Left ventricle myocardium inferior (tissue), 1 donor: ENCODE measurements around the gene GRPEL1. TPM values are rescaled to one million over a fixed set of nuclear protein-coding genes. Genes with fewer than 3 reads are reported as not detected.
A peak's percentile ranks its signal among the peaks of the same experiment; 100 is the strongest.

Experiments used
- DNase-seq: peaks from one replicate; pipeline ENCODE4 v3.0.0-alpha.2; 2020
- H3K27ac ChIP-seq: fragments of 200-600 bp; replicated peaks from 2 replicates; pipeline ENCODE4 v1.8.0; 2021
- H3K27me3 ChIP-seq: fragments of 200-600 bp; 2 replicates; pipeline ENCODE4 v1.8.0; 2021; ENCODE audit warnings: low read depth
- H3K36me3 ChIP-seq: fragments of 200-600 bp; 2 replicates; pipeline ENCODE4 v1.8.0; 2021
- H3K4me1 ChIP-seq: fragments of 200-600 bp; 2 replicates; pipeline ENCODE4 v1.8.0; 2021
- H3K4me3 ChIP-seq: fragments of 200-600 bp; 2 replicates; pipeline ENCODE4 v1.8.0; 2021; ENCODE audit warnings: mild to moderate bottlenecking, moderate library complexity
- H3K9me3 ChIP-seq: fragments of 200-600 bp; replicated peaks from 2 replicates; pipeline ENCODE4 v1.8.0; 2021
- intact Hi-C: fragments of 100-400 bp; cut with micrococcal nuclease; formaldehyde crosslinking; loops from one replicate; pipeline ENCODE4 v1.11.0; 2022
- long read RNA-seq: library from polyadenylated mRNA; unstranded; transcript quantifications from one replicate; pipeline ENCODE4 v2.0.0, GENCODE V29; 2021
- total RNA-seq: library from RNA; stranded (reverse); fragmentation: NEBNext Ultra II Directional; extraction: Animal tissue kit (Norgen Biotek cat#: 25700); gene quantifications from one replicate; pipeline ENCODE4 v1.2.1, GENCODE V29; 2021
- TF ChIP-seq, protein P1 (sequence below): fragments of 200-600 bp; IDR thresholded peaks from 2 replicates; pipeline ENCODE4 v1.8.0; 2021; ENCODE audit warnings: antibody characterized with exemption, mild to moderate bottlenecking, borderline replicate concordance
- donor health status: DM: no; HTN: yes; CAD: no; lungs with severe emphysema.

Gene GRPEL1
- 58.2 TPM for total RNA-seq
- long read RNA-seq, transcript GRPEL1-201 (4 exons, 2,775 nt), result major isoform, 102 of 104 reads
- long read RNA-seq, partial matches to known transcripts, result 0 of 104 reads
- long read RNA-seq, other reads (novel, unspliced or antisense), result 2 of 104 reads

DNA sequence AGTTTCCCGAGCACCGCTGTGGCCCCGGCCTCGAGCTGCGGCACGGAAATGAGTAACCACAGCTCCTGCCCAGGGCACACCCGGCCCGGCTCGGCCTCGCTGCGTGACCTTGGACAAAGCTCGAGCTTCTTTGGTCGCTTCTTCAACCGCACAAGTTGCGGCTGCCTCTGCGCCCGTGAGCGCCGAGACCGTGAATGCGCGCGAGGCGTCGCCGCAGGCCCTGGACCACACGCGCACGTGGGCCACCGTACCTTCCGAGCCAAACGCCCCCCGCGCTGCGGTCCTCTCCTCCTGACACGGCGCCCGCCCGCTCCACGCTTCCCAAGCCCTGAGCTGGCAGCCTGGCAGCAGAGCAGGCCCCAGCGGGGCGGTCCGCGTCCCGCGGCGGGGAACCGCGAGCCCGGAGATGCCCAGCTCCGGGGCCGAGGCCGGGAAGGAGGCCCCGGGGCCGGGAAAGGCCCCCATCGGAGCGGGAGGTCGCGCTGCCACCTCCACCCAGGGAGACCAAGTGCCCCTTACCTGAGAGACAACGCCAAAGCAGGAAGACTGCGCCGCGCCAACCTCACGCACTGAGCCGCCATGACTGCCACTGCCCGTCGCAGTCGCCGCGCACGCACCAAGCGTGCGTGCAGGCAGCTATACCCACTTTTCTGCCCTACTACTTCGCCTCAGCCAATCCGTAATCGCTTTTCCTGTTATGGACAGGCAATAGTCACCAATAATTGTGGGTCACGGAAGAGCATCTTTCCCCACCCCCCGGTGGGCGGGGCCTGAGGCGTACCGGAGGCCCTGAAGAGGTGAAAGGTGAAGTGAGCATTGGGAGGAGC lies at the start of gene GRPEL1:
Gene GRPEL1, minus strand, starts transcription at position 613 of the 827 bp plus-strand sequence. Its CDS starts 32 bp downstream, at position 581.
- intact Hi-C loops, result no loop called here
- Histone ChIP-seq H3K4me3 (peak within 1 kb of the TSS; percentile 82), H3K36me3 (peaks cover 15% of the 10 kb centered on the region), H3K27ac (peak within 1 kb of the TSS; percentile 96), H3K9me3 (no peaks in the 10 kb centered on the region), H3K27me3 (no peaks in the 10 kb centered on the region), H3K4me1 (peaks cover 48% of the 10 kb centered on the region)
- peak; percentile 100 for DNase-seq
- TF ChIP-seq, protein P1, sequence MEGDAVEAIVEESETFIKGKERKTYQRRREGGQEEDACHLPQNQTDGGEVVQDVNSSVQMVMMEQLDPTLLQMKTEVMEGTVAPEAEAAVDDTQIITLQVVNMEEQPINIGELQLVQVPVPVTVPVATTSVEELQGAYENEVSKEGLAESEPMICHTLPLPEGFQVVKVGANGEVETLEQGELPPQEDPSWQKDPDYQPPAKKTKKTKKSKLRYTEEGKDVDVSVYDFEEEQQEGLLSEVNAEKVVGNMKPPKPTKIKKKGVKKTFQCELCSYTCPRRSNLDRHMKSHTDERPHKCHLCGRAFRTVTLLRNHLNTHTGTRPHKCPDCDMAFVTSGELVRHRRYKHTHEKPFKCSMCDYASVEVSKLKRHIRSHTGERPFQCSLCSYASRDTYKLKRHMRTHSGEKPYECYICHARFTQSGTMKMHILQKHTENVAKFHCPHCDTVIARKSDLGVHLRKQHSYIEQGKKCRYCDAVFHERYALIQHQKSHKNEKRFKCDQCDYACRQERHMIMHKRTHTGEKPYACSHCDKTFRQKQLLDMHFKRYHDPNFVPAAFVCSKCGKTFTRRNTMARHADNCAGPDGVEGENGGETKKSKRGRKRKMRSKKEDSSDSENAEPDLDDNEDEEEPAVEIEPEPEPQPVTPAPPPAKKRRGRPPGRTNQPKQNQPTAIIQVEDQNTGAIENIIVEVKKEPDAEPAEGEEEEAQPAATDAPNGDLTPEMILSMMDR, result peak; percentile 42

DNA sequence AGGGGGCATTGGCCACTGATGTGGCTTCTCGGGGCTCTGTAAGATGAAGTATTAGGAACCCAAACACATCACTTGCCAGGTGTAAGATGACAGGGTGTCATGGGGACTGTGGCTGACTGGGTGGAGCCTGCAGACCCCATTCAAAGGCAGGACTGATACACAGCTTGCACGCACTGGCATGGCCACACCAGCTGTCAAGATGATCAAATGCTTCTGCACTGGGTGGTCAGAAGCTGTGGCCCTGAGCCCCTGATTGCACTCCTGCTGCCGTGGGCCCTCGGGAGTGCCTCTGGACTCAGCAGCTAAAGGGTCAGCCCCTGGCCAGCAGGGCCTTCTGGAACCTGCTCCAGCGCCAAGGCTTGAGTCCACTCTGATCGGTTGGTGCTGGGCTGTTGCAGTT lies 48.8 kb upstream of the GRPEL1 start:
- Histone ChIP-seq H3K27me3 (peaks cover 21% of the 10 kb centered on the region), H3K4me1 (no peaks in the 10 kb centered on the region), H3K4me3 (no peak overlapping the region), H3K36me3 (no peaks in the 10 kb centered on the region), H3K9me3 (no peaks in the 10 kb centered on the region), H3K27ac (no peak overlapping the region)
- DNase-seq, result no peak
- intact Hi-C loops, result no loop called here
- TF ChIP-seq, protein P1, result no peak

DNA sequence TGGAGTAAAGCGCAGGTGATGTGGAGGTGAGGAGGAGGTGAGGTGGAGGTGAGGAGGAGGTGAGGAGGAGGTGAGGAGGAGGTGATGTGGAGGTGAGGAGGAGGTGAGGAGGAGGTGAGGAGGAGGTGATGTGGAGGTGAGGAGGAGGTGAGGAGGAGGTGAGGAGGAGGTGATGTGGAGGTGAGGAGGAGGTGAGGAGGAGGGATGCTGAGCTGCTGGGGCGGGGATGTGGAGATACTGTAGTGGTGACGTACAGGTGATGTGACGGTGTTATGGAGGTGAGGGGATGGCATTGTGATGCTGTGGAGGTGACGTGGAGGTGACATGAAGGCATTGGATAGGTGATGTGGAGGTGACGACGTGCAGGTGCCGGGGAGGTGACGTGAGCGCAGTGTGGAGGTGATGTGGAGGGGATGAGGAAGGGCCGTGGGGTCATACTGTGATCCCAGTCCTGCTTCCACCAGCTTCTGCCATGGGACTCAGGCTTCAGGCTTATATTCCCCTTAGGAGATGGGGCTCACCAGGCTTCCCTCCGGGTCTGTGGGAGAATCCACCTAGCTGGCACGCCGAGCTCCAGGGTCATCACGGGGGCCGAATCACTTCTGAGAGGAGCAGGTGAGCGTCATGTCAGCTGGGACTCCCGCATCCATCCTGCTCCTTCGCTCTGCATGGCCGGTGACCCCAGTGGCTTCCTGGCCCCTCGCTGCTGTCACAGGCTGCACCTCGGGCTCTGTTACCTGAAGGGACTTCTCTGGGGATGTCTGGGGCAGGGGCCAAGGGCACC lies 47.9 kb upstream of the GRPEL1 start:
- H3K27me3 ChIP-seq, result peaks cover 21% of the 10 kb centered on the region
- TF ChIP-seq, protein P1, result no peak
- H3K9me3 ChIP-seq, result no peaks in the 10 kb centered on the region
- no peaks in the 10 kb centered on the region for H3K36me3 ChIP-seq
- intact Hi-C loops, result no loop called here
- no peak overlapping the region for H3K27ac ChIP-seq
- no peak overlapping the region for H3K4me3 ChIP-seq
- DNase-seq, result no peak
- H3K4me1 ChIP-seq, result no peaks in the 10 kb centered on the region

DNA sequence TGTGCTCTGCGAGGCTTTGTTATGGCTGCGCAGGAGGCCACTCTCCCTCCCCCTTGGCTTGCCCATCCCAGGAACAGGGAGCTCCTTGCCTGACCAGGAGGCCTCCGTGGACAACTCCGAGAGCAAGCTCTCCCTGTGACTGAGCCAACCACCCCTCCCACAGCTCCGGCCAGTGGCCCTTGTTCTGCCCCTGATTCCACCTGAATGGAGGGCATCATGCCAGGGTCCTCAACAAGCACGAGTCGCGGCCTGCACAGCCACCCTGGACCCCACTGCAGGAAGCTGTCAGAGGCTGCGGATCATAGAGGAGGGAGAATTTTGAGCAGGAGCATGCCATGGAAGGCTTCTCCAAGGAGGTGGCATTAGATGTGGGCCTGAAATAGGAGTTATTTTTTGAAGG lies 44.8 kb upstream of the GRPEL1 start:
- Histone ChIP-seq H3K27me3 (peaks cover 24% of the 10 kb centered on the region), H3K27ac (no peak overlapping the region), H3K4me1 (no peaks in the 10 kb centered on the region), H3K4me3 (no peak overlapping the region), H3K36me3 (no peaks in the 10 kb centered on the region), H3K9me3 (no peaks in the 10 kb centered on the region)
- TF ChIP-seq, protein P1, result no peak
- intact Hi-C loops, result no loop called here
- peak; percentile 5 for DNase-seq

DNA sequence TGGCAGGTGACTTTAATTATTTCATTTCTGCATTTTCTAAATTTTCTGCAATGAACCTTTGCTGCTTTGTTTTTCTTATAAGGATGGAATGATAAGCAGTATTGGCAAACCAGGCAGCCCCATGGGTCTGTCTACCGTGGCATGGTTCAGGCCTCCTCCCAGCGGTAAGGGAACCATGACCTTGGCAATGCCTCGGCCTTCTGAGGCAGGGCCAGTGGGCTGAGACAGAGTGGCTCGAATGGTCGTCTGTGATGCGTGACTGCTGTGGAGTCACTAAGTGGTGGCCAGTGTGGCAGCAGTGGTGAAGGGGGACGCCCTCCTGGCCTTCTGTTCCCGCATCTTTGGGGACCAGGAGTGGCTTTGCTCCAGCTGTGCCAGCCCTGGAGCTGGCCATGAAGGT lies 43.6 kb upstream of the GRPEL1 start:
- Histone ChIP-seq H3K27ac (no peak overlapping the region), H3K4me3 (no peak overlapping the region), H3K36me3 (no peaks in the 10 kb centered on the region), H3K4me1 (no peaks in the 10 kb centered on the region), H3K9me3 (no peaks in the 10 kb centered on the region), H3K27me3 (peaks cover 14% of the 10 kb centered on the region)
- peak; percentile 9 for DNase-seq
- TF ChIP-seq, protein P1, result no peak
- intact Hi-C loops, result no loop called here
